K562 (cell line): ENCODE results near the gene CCDC3. TPM values are rescaled to one million over a fixed set of nuclear protein-coding genes. Genes with fewer than 3 reads are reported as not detected.

ENCODE experiments used
- ATAC-seq: fragments of 200-7000 bp; cut with Tn5 transposase; 3 replicates; pipeline ENCODE4 v1.9.1; 2020; ENCODE audit warnings: moderate library complexity
- BruUV-seq: library from RNA; stranded (reverse); fragments of 400-500 nt; replicated peaks from 2 replicates; lab custom pipeline; 2021; lab: Mats Ljungman, UMichigan
- CTCF ChIA-PET: fragments of 300-600 bp; formaldehyde crosslinking; extraction: SDS; loops from one replicate; lab custom pipeline; 2021; ENCODE audit warnings: low intra/inter-chr PET ratio; lab: Yijun Ruan, JAX
- POLR2A ChIA-PET: fragments of 300-600, 350-650 bp; sonication (Branson Sonifier 250); formaldehyde crosslinking; extraction: SDS; loops from one replicate; lab custom pipeline; 2021; ENCODE audit warnings: antibody characterized with exemption, inconsistent platforms; lab: Yijun Ruan, JAX
- DNase-seq, 4 experiments: peaks; one replicate each; pipeline versions ENCODE4 v3.0.0 to v3.0.0-alpha.2; 2011 to 2018; ENCODE audit warnings: low spot score in 3 of 4, mixed read lengths in 3 of 4; ENCODE audit errors: extremely low read depth in 1 of 4
- FAIRE-seq: peaks from 2 replicates; lab custom pipeline; 2011; peaks lifted over from hg19 to GRCh38; lab: Jason Lieb, UNC
- H2AFZ ChIP-seq: 2 replicates; pipeline ENCODE4 v1.6.0; 2011; ENCODE audit warnings: low read depth, low read length, control low read depth, inconsistent platforms
- H3K27ac ChIP-seq: fragments of 200-600 bp; 3 replicates; pipeline ENCODE4 v1.8.0; 2011; ENCODE audit warnings: low read depth, mild to moderate bottlenecking, control low read depth, inconsistent platforms, low read length, moderate library complexity, mixed read lengths; ENCODE audit errors: extremely low read depth
- H3K27me3 ChIP-seq, 2 experiments: fragments of 300-600 bp in 1 of 2; 2 replicates in 1 of 2; 3 replicates in 1 of 2; pipeline versions ENCODE4 v1.6.0 to v1.8.0; 2011; ENCODE audit warnings: inconsistent platforms in 2 of 2, low read length in 2 of 2, mild to moderate bottlenecking in 1 of 2, mixed read lengths in 1 of 2, moderate library complexity in 1 of 2; ENCODE audit not compliant: control insufficient read depth in 2 of 2, insufficient read depth in 2 of 2
- H3K36me3 ChIP-seq: fragments of 300-600 bp; 3 replicates; pipeline ENCODE4 v1.8.0; 2011; ENCODE audit warnings: mild to moderate bottlenecking, low read length, inconsistent platforms; ENCODE audit not compliant: control insufficient read depth, insufficient read depth
- H3K4me1 ChIP-seq, 2 experiments: fragments of 200-600 bp in 1 of 2; replicated peaks in 1 of 2; 2 replicates in 1 of 2; 3 replicates in 1 of 2; pipeline versions ENCODE4 v1.5.1 to v1.8.0; 2011; ENCODE audit warnings: inconsistent platforms in 2 of 2, low read length in 2 of 2, mild to moderate bottlenecking in 1 of 2, mixed read lengths in 1 of 2, moderate library complexity in 1 of 2; ENCODE audit not compliant: control insufficient read depth in 2 of 2, insufficient read depth in 2 of 2
- H3K4me2 ChIP-seq: 2 replicates; pipeline ENCODE4 v1.6.1; 2011; ENCODE audit warnings: low read length, control low read depth, inconsistent platforms, mixed read lengths; ENCODE audit not compliant: insufficient read depth
- H3K4me3 ChIP-seq: fragments of 200-600 bp; sonication (generic), shearing (Covaris generic); 2 replicates; pipeline ENCODE4 v1.5.1; 2016; ENCODE audit warnings: control low read depth, inconsistent platforms
- H3K79me2 ChIP-seq: fragments of 200-600 bp; 3 replicates; pipeline ENCODE4 v1.8.0; 2011; ENCODE audit warnings: low read length, inconsistent platforms; ENCODE audit not compliant: control insufficient read depth, insufficient read depth
- H3K9ac ChIP-seq, 2 experiments: 2 replicates each; pipeline versions ENCODE4 v1.6.0 to v1.6.1; 2011; ENCODE audit warnings: low read depth in 2 of 2, low read length in 2 of 2, control low read depth in 1 of 2, inconsistent platforms in 1 of 2, mild to moderate bottlenecking in 1 of 2, mixed read lengths in 1 of 2; ENCODE audit not compliant: insufficient read depth in 1 of 2
- H3K9me1 ChIP-seq: one replicate; pipeline ENCODE4 v1.6.0; 2011; ENCODE audit warnings: inconsistent platforms, mild to moderate bottlenecking, low read length, moderate library complexity; ENCODE audit not compliant: control insufficient read depth, insufficient read depth
- H3K9me3 ChIP-seq: replicated peaks from 2 replicates; pipeline ENCODE4 v1.5.1; 2011; ENCODE audit warnings: low read depth, low read length, inconsistent platforms; ENCODE audit not compliant: control insufficient read depth, insufficient read depth
- H4K20me1 ChIP-seq: replicated peaks from 2 replicates; pipeline ENCODE4 v1.6.1; 2011; ENCODE audit warnings: low read length, inconsistent platforms, mixed read lengths; ENCODE audit not compliant: control insufficient read depth, insufficient read depth
- CBX5 ChIP-seq: IDR thresholded peaks from 2 replicates; pipeline ENCODE4 v1.6.1; 2014; ENCODE audit warnings: low read depth, borderline replicate concordance
- DLX4 ChIP-seq: fragments of 250-450 bp; sonication (Bioruptor Pico); IDR thresholded peaks from 2 replicates; pipeline ENCODE4 v1.6.1; 2021; ENCODE audit warnings: mild to moderate bottlenecking
- ETV5 ChIP-seq: sonication (generic); formaldehyde crosslinking; IDR thresholded peaks from 2 replicates; pipeline ENCODE4 v1.4.0; 2020; ENCODE audit warnings: low read depth, mild to moderate bottlenecking, missing genetic modification reagents
- FOXJ3 ChIP-seq: sonication (generic); formaldehyde crosslinking; IDR thresholded peaks from 2 replicates; pipeline ENCODE4 v1.4.0; 2020; ENCODE audit warnings: mild to moderate bottlenecking, missing genetic modification reagents
- FUS ChIP-seq: fragments of 200-400 bp; formaldehyde crosslinking; optimal IDR thresholded peaks from 2 replicates; pipeline ENCODE3; 2017; ENCODE audit warnings: low read depth, low read length
- HDAC8 ChIP-seq: fragments of 450-650 bp; IDR thresholded peaks from 2 replicates; pipeline ENCODE4 v1.6.1; 2016; ENCODE audit warnings: mild to moderate bottlenecking, missing genetic modification characterization, moderate library complexity, missing compliant biosample characterization
- HMBOX1 ChIP-seq: sonication (generic); IDR thresholded peaks from 2 replicates; pipeline ENCODE4 v1.6.1; 2016
- IRF1 ChIP-seq: sonication (generic); formaldehyde crosslinking; IDR thresholded peaks from 2 replicates; pipeline ENCODE4 v1.8.0; 2022; ENCODE audit warnings: missing genetic modification reagents, mild to moderate bottlenecking, borderline replicate concordance
- MAFG ChIP-seq: fragments of 450-650 bp; conservative IDR thresholded peaks from 2 replicates; pipeline ENCODE4 v1.6.1; 2016; ENCODE audit warnings: missing genetic modification characterization, missing compliant biosample characterization
- MIER1 ChIP-seq: fragments of 450-650 bp; IDR thresholded peaks from 2 replicates; pipeline ENCODE4 v1.6.1; 2016; ENCODE audit warnings: antibody characterized with exemption, mild to moderate bottlenecking, low read depth
- PHB ChIP-seq: fragments of 250-450 bp; sonication (Bioruptor Pico); IDR thresholded peaks from 2 replicates; pipeline ENCODE4 v1.5.0; 2021
- RBBP5 ChIP-seq: fragments of 200-600 bp; sonication (generic); IDR thresholded peaks from 2 replicates; pipeline ENCODE4 v1.6.1; 2012; ENCODE audit warnings: borderline replicate concordance, mild to moderate bottlenecking, low read length, control low read depth, inconsistent platforms; ENCODE audit not compliant: insufficient read depth, poor library complexity, severe bottlenecking
- TCF3 ChIP-seq: sonication (generic); formaldehyde crosslinking; IDR thresholded peaks from 2 replicates; pipeline ENCODE4 v1.4.0; 2020; ENCODE audit warnings: mild to moderate bottlenecking, missing genetic modification reagents
- TFAM ChIP-seq: fragments of 250-450 bp; sonication (Bioruptor Pico); conservative IDR thresholded peaks from 2 replicates; pipeline ENCODE4 v1.5.0; 2021; ENCODE audit warnings: mild to moderate bottlenecking, moderate library complexity
- TOE1 ChIP-seq, 2 experiments: fragments of 450-650 bp in 1 of 2; sonication (generic) in 1 of 2; formaldehyde crosslinking in 1 of 2; IDR thresholded peaks; 2 replicates each; pipeline versions ENCODE4 v1.7.1 to v1.8.0; 2016 to 2022; ENCODE audit warnings: borderline replicate concordance in 2 of 2, mild to moderate bottlenecking in 2 of 2, antibody characterized with exemption in 1 of 2, inconsistent platforms in 1 of 2, low read depth in 1 of 2, missing genetic modification reagents in 1 of 2, moderate library complexity in 1 of 2
- ZBTB43 ChIP-seq: sonication (generic); formaldehyde crosslinking; IDR thresholded peaks from 2 replicates; pipeline ENCODE4 v1.8.0; 2023; ENCODE audit warnings: mild to moderate bottlenecking, missing genetic modification reagents
- ZNF384 ChIP-seq: IDR thresholded peaks from 2 replicates; pipeline ENCODE4 v1.6.1; 2012; ENCODE audit warnings: low read depth, low read length, improper control_type of control experiment
- ZNF511 ChIP-seq: sonication (generic); formaldehyde crosslinking; IDR thresholded peaks from 2 replicates; pipeline ENCODE4 v1.8.0; 2022; ENCODE audit warnings: mild to moderate bottlenecking, missing genetic modification reagents
- ZNF785 ChIP-seq: fragments of 250-450 bp; sonication (Bioruptor Pico); IDR thresholded peaks from 2 replicates; pipeline ENCODE4 v1.4.0; 2020; ENCODE audit warnings: mild to moderate bottlenecking
- ZSCAN29 ChIP-seq: fragments of 450-650 bp; IDR thresholded peaks from 2 replicates; pipeline ENCODE4 v1.6.1; 2017
- WGBS: fragments of 100-300 bp; shearing (Covaris generic); methylation state at CpG from one replicate; pipeline ENCODE4 v1.1.6; 2016; ENCODE audit warnings: low coverage, mixed read lengths; ENCODE audit not compliant: insufficient coverage; ENCODE audit errors: missing lambda C conversion rate; 5-methylcytosine and 5-hydroxymethylcytosine counted together
- in situ Hi-C: fragments of 300-500 bp; cut with MboI; formaldehyde crosslinking; loops from 4 replicates; pipeline ENCODE4 v1.15.0; 2018; ENCODE audit warnings: inconsistent platforms, mixed read lengths
- intact Hi-C: fragments of 100-400 bp; cut with micrococcal nuclease; formaldehyde crosslinking; loops from 2 replicates; pipeline ENCODE4 v1.14.2; 2022
- polyA plus RNA-seq, 8 experiments: library from polyadenylated mRNA; depleted of rRNA in 4 of 8; stranded (reverse) in 5 of 8; unstranded in 3 of 8; fragments of >200 nt; fragmentation: Nextera tagmentation in 2 of 8; fragmentation: Illumina TruSeq in 1 of 8; extraction: Ambion mirVana in 2 of 8; extraction: Trizol in 1 of 8; gene quantifications; 2 replicates each; pipeline versions ENCODE4 v1.2.1 to v1.2.3, GENCODE V29; 2011 to 2014; ENCODE audit warnings: inconsistent platforms in 1 of 8, missing spikeins in 1 of 8
- total RNA-seq, 7 experiments: library from RNA; depleted of rRNA in 6 of 7; stranded (reverse); fragments of >200 nt in 6 of 7; fragmentation: Illumina TruSeq in 2 of 7; extraction: Trizol in 2 of 7; gene quantifications; 2 replicates each; pipeline versions ENCODE4 v1.2.1 to v1.2.3, GENCODE V29; 2011 to 2021; ENCODE audit warnings: low replicate concordance in 1 of 7

Gene CCDC3
- total and polyA plus RNA-seq, 9 of the 15 experiments (the other 6 are each of a cell fraction or from before 2014, with no cell fraction given) = not detected

GRCh38 chr10:12981570-12981969 is 19.9 kb downstream of the CCDC3 start:
- Histone ChIP-seq H3K79me2 (no peaks in the 10 kb centered on the region), H3K9me3 (no peaks in the 10 kb centered on the region), H3K9me1 (no peaks in the 10 kb centered on the region), H3K4me2 (no peak overlapping the region), H2AFZ (no peak overlapping the region), H3K9ac (no peak overlapping the region), H4K20me1 (no peaks in the 10 kb centered on the region; the same call in 1 of the 2 replicates), H3K4me1 (no peaks in the 10 kb centered on the region), H3K27ac (no peak overlapping the region), H3K36me3 (no peaks in the 10 kb centered on the region), H3K4me3 (no peak overlapping the region), H3K27me3 (peaks cover 0 to 11% of the 10 kb centered on the region in 2 experiments; a peak in 4 of 5 replicates)
- in situ Hi-C loops (no loop called here), intact Hi-C loops (no loop called here)
- CTCF ChIA-PET = no interaction called here
- 1% methylated on average over 4 of the region's 4 CpGs for WGBS
- POLR2A ChIA-PET = no interaction called here
- TF ChIP-seq ETV5 (CRISPR knock-in tag) (no peak), FUS (no peak), ZNF785 (CRISPR knock-in tag) (no peak), CBX5 (no peak), DLX4 (CRISPR knock-in tag) (no peak), HDAC8 (no peak), TCF3 (CRISPR knock-in tag) (no peak), ZBTB43 (no peak), ZNF384 (no peak), FOXJ3 (CRISPR knock-in tag) (no peak), IRF1 (CRISPR knock-in tag) (no peak), ZNF511 (no peak), RBBP5 (no peak), HMBOX1 (no peak), PHB (CRISPR knock-in tag) (no peak), TOE1 (IDR thresholded peaks at IDR 0.05; ENCODE audit: borderline replicate concordance) (no peak), TOE1 (CRISPR knock-in tag; IDR thresholded peaks at IDR 0.05; ENCODE audit: borderline replicate concordance, low read depth) (no peak), MIER1 (no peak), ZSCAN29 (no peak), MAFG (tag) (no peak), TFAM (CRISPR knock-in tag) (no peak)
- BruUV-seq = no TSS peak
- ATAC-seq (no peak), DNase-seq (no peak), FAIRE-seq (no peak)
